ENCODE results near the gene C10orf143. TPM values are rescaled to one million over a fixed set of nuclear protein-coding genes. Genes with fewer than 3 reads are reported as not detected.

The C10orf143 gene
- total RNA-seq, 1 donor from 2014 or later, result 0.85 TPM

GRCh38 chr10:130015075-130015695, 95.4 kb downstream of the C10orf143 start:
- no peak for DNase-seq (ENCODE audit: low read depth)

GRCh38 chr10:130014263-130015074, 96.2 kb downstream of the C10orf143 start:
- no peak for DNase-seq (ENCODE audit: low read depth)

Other genes starting within 250 kb of the C10orf143 start
- under 0.01 and 0.05 TPM in 2 replicates for gene EBF3, start 146.6 kb downstream of the C10orf143 start, total RNA-seq
- gene GLRX3, start 25.6 kb upstream of the C10orf143 start, total RNA-seq, result 83.9 and 154 TPM in 2 replicates